ENCODE data around the gene RTKN2.

Gene RTKN2

DNA sequence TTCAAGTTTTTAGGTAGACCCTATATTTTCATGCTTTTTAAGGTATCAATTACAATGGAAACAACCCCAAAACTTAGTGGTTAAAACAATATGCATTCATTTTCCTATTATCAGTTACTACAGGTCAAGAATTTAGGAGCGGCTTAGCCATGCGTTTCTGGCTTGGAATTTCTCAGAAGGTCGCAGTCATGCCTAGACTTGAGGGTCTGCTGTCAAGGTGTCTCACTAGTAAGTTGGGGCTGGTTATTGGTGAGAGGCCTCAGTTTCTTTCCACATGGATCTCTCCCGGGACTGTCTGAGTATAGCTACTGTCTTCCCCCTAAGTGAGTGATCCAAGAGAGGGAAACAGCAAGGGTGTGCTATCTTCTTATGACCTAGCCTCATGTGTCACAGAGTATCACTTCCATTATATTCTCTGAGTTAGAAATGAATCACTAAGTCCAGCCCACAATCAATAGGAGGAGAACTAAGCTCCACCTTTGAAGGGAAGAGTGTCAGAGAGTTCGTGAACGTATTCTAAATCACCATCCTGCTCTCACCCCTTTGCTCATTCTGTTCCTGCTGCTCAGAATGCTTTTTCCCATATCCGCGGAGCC is 80.5 kb downstream of the RTKN2 start:
- TF ChIP-seq, protein P1, sequence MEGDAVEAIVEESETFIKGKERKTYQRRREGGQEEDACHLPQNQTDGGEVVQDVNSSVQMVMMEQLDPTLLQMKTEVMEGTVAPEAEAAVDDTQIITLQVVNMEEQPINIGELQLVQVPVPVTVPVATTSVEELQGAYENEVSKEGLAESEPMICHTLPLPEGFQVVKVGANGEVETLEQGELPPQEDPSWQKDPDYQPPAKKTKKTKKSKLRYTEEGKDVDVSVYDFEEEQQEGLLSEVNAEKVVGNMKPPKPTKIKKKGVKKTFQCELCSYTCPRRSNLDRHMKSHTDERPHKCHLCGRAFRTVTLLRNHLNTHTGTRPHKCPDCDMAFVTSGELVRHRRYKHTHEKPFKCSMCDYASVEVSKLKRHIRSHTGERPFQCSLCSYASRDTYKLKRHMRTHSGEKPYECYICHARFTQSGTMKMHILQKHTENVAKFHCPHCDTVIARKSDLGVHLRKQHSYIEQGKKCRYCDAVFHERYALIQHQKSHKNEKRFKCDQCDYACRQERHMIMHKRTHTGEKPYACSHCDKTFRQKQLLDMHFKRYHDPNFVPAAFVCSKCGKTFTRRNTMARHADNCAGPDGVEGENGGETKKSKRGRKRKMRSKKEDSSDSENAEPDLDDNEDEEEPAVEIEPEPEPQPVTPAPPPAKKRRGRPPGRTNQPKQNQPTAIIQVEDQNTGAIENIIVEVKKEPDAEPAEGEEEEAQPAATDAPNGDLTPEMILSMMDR (IDR thresholded peaks at IDR 0.05): no peak

DNA sequence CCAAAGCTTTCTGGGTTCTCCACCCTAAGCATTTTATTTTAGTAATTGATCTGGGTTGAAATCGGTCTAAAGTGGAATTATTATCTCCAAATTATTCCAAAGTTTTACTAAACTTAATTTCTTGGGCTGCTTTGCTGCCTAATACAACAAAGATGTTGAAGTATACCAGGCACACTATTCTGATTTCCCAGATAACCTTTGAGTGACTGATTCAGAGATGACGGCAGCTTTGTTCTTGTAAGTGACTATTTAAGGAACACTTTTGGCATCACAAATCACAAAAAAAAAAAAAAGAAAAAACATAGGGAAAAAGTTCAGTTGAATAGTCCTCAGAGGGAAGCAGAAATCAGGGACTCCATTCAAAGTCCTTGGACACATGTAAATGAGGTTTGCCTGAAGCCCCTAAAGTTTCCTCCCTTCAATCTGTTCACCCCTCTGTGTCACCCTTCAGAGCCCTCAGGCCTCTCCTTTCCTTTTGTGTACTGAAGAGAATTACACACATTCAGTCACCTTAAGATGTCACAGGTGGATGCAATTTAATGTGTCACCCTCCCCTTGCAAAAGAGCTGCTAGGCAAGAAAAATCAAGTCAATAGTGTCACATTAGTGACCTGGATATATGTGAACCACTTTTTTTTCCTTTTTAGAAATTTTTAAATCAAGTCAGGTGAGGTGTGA is 81.5 kb downstream of the RTKN2 start:
- TF ChIP-seq, protein P1 (IDR thresholded peaks at IDR 0.05): no peak

DNA sequence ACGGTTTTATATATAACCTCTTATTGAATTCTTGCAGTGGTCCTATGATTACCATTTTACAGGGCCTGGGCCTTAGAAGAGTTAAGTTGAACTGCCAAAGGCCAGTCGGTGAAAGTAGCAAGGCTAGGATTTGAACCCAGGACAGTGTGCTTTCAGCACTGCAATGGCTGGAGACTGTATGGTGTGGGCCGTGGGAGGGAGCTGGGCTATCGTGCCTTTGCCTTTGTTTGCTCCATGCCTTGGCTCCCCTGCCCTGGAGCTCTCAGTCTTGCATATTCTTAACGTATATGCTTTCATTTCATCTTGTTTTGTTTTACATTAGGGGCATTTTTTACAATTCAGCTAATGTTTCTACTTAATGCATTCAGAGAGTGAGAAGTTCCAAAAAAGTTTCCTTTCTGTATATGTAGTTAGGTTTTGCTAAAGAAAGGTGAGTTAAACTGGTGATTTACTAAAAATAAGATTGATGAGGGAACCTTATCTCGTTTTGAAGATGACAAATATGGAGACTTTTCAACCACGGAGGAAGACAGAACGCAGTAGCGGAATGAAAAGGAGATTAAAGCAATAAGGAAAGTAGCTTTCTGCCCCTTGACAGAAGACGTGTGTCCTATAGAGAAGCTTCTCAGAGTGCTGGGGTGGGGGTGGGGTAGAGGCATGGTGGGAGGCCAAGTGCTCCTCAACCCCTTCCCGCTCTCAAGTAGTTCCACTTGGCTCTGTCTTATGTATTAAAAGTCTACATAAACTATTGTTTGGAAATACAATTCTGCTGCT is 82.5 kb downstream of the RTKN2 start:
- TF ChIP-seq, protein P1 (IDR thresholded peaks at IDR 0.05): no peak

DNA sequence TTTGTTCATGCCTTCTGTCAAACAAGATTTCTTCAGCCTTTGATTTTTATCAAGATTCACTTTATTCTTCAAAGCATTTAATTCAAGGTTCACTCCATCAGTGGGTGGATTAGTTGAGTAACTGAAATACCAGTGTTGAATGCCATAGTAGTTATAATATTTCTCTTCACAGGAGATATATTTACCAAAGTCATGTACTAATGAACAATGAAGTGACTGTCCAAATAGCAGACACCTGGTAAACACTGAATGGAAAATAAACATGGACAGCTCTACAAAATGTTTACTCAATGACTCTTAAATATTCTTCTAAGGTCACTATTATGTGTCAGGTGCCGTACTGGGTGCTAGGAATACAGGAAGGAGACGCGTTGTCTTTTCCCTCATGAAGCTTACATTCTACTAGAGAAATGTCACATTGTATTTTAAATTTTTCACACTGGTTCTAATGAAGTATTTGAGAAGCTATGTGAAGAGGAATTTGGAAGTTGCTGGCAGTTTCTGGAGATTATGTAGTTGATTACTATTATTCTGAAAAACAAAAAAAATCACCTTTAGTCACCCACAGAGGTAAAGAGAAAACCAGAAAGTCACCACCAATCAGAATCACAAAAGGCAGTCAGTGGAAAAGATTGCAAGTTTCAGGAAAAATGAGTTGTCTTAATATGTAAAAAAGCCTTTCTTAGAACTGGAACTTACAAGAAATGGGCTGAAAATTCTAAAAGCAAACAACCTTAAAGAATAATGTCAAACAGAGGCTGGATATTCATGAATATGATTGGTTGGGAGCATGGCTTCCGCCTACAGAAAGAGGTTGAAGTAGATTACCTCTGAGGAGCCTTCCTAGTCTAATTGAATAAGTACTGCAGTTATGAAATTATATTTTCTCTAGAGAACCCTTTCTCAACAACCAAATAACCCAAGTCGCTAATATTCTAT is 84.5 kb downstream of the RTKN2 start:
- TF ChIP-seq, protein P1 (IDR thresholded peaks at IDR 0.05): no peak

DNA sequence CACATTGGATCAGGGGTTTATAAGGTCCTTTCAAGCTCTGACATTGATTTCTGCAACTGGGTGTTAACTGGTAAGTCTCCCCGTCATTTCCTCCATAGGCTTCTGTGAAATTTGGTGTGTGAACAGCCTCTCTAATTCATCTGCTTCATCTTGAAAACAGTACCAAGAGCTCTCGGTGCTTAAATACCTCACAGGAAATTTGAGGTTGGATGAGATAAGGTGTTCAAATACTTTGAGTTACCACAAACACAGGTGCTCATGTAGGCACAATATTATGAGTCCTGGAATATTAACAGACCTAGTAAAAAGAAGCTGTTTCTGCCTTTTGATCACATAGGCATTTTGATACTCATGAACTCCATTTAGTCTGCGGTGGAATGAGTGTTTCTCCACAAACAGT is 85.2 kb downstream of the RTKN2 start:
- TF ChIP-seq, protein P1 (IDR thresholded peaks at IDR 0.05): no peak

DNA sequence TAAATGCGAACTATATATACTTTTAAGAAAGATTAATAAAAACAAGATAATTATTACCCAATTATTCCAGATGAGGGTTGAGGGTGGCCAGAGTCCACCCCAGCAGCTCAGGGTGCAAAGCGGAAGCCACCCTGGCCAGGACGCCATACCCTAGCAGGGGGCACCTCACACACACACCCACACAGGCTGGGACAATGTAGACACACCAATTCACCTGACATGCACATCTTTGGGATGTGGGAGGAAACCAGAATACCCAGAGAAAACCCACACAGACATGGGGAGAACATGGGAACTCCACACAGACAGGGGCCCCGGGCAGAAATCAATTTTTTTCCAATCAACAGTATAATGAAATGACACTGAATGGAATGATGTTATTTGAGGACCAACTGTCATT is 86.0 kb downstream of the RTKN2 start:
- TF ChIP-seq, protein P1 (IDR thresholded peaks at IDR 0.05): no peak

DNA sequence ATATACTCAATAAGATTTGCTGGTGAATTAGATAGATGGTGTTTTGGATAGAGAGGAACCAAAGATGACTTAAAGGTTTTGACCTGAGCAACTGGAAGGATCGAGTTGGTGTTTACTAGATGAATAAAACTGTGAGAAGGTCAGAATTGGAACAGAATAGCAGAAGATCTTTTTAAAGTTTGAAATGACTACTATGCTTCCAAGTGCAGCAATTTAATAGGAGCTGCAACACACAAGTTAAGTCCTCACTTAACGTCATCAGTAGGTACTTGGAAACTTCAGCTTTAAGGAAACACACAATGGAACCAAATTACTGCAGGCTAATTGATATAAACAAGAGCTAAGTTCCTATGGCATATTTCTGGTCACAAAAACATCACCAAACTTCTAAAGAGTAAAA is 86.5 kb downstream of the RTKN2 start:
- TF ChIP-seq, protein P1 (IDR thresholded peaks at IDR 0.05): no peak
